Peyer's patch (tissue), 4 donors: Measurements from ENCODE around the gene FBN1. TPM values are rescaled to one million over a fixed set of nuclear protein-coding genes. Genes with fewer than 3 reads are reported as not detected.

ENCODE experiments used
- DNase-seq, 3 donors: peaks; one replicate each; pipeline ENCODE4 v3.0.0-alpha.2; 2017 to 2019
- H3K27ac ChIP-seq, 4 donors: fragments of 200-600 bp; sonication (generic); one replicate each; pipeline ENCODE4 v1.5.1; 2016 to 2019
- H3K27me3 ChIP-seq, 2 donors: fragments of 200-600 bp; sonication (generic); one replicate each; pipeline ENCODE4 v1.5.1; 2019
- H3K36me3 ChIP-seq, 3 donors: fragments of 200-600 bp; sonication (generic); one replicate each; pipeline ENCODE4 v1.5.1; 2016 to 2019
- H3K4me1 ChIP-seq, 4 donors: fragments of 200-600 bp; sonication (generic); one replicate each; pipeline ENCODE4 v1.5.1; 2016 to 2019
- H3K4me3 ChIP-seq, 4 donors: fragments of 200-600 bp; sonication (generic); 1 replicate in 3 of 4; 2 replicates in 1 of 4; pipeline ENCODE4 v1.5.1; 2016 to 2019; ENCODE audit warnings: mild to moderate bottlenecking in 1 of 4
- H3K9me3 ChIP-seq, 4 donors: fragments of 200-600 bp; sonication (generic); one replicate each; pipeline ENCODE4 v1.5.1; 2016 to 2019; ENCODE audit warnings: mild to moderate bottlenecking in 1 of 4
- POLR2A ChIP-seq, 2 donors: fragments of 450-650 bp; IDR thresholded peaks; one replicate each; pipeline ENCODE4 v1.5.1; 2017; ENCODE audit warnings: antibody characterized with exemption in 2 of 2, mild to moderate bottlenecking in 2 of 2, moderate library complexity in 2 of 2
- total RNA-seq, 4 donors: library from RNA; depleted of rRNA; stranded (reverse); fragments of >200 nt; gene quantifications; one replicate each; pipeline ENCODE4 v1.1.0, GENCODE V29; 2016
- TF ChIP-seq, protein P1 (sequence below), 6 experiments: fragments of 450-650 bp in 4 of 6; fragments of 200-600 bp in 2 of 6; sonication (generic) in 1 of 6; IDR thresholded peaks; one replicate each; pipeline ENCODE4 v1.5.1; 2017 to 2019; ENCODE audit warnings: antibody characterized with exemption in 6 of 6, mild to moderate bottlenecking in 3 of 6, moderate library complexity in 1 of 6

The FBN1 gene
- total RNA-seq, 4 donors from 2014 or later = 21.4 to 257 (median 60.9) TPM

DNA sequence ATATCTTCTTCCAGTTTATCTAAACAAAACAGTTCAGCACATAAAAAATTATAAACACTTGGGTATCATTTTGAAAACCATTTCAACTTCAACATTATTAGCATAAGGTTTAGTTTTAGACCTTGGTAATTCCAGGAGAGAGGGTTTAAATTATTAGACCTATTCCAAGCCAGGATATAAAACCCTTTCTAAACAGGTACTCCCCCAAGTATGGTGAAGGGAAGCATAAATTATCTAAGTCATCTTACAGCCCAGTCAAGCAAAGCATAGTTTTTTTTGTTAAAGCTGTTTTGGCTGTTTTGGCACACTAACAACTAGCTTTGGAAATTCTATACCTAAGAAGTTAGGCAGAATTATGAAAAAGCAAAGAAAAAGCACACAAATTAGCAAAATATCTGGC is 87.3 kb downstream of the FBN1 start:
- no peak overlapping the region for H3K4me3 ChIP-seq
- no peaks in the 10 kb centered on the region for H3K27me3 ChIP-seq
- H3K4me1 ChIP-seq = no peaks in the 10 kb centered on the region
- H3K9me3 ChIP-seq = no peaks in the 10 kb centered on the region
- no peak overlapping the region for H3K27ac ChIP-seq
- TF ChIP-seq, protein P1, sequence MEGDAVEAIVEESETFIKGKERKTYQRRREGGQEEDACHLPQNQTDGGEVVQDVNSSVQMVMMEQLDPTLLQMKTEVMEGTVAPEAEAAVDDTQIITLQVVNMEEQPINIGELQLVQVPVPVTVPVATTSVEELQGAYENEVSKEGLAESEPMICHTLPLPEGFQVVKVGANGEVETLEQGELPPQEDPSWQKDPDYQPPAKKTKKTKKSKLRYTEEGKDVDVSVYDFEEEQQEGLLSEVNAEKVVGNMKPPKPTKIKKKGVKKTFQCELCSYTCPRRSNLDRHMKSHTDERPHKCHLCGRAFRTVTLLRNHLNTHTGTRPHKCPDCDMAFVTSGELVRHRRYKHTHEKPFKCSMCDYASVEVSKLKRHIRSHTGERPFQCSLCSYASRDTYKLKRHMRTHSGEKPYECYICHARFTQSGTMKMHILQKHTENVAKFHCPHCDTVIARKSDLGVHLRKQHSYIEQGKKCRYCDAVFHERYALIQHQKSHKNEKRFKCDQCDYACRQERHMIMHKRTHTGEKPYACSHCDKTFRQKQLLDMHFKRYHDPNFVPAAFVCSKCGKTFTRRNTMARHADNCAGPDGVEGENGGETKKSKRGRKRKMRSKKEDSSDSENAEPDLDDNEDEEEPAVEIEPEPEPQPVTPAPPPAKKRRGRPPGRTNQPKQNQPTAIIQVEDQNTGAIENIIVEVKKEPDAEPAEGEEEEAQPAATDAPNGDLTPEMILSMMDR (IDR thresholded peaks at IDR 0.05) = no peak
- TF ChIP-seq POLR2A (IDR thresholded peaks at IDR 0.05) = no peak
- H3K36me3 ChIP-seq = no peaks in the 10 kb centered on the region
- DNase-seq = no peak

DNA sequence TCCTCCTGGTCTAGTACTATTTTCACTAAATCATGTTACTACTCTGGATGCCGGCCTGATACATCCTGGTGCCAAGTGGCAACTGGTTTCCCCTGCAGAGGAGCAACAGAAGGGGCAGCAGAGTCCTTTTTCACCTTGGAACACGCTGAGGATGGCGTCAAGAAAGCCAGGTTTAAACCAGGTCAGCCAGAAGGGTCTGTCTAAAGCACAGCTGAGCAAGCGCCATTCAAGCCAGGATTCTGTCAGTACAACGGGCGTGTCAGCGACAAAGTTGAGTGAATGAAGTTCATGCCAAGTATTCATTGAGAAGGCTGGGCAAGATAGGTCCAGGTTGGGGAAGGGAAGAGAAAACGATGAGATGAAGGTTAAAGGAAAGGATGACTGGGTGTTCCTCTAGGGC is 88.2 kb downstream of the FBN1 start:
- H3K4me1 ChIP-seq = no peaks in the 10 kb centered on the region
- no peaks in the 10 kb centered on the region for H3K27me3 ChIP-seq
- no peak overlapping the region for H3K27ac ChIP-seq
- no peak for DNase-seq
- no peaks in the 10 kb centered on the region for H3K36me3 ChIP-seq
- no peak for TF ChIP-seq POLR2A (IDR thresholded peaks at IDR 0.05)
- TF ChIP-seq, protein P1 (IDR thresholded peaks at IDR 0.05) = no peak
- no peak overlapping the region for H3K4me3 ChIP-seq
- no peaks in the 10 kb centered on the region for H3K9me3 ChIP-seq

DNA sequence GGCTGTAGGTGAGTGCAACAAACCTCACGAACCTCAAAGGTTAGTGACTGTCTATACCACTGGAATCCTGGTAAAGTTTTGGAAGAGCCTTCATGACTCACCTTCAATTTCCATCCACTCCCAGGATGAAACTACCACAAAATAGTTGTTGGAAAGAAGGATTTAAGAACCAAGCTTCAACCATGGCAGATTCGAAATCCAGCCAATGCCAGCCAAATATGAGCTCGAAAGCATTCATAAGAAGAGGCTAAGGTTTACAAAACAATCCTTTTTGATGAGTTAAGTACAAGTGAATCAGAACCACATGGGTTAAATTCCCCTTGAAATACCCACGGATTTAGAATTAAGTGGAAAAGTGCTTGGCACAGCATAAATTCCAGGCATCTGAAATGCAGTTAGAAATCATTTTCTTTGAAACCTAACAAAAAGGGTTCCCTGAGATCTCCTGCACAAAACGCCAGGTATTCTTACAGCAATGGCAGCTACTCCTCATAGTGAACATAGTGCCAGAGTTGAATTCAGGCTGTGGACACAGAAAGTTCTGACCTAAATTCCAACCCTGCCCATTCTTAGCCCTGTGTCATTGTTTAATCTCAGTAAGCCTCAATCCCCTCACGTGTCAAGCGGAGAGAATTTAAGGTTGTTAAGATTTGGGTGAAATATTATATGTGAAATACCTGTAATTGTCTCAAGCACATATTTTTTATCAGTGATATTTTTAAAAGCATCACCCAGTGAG is 89.2 kb downstream of the FBN1 start:
- Histone ChIP-seq H3K27me3 (no peaks in the 10 kb centered on the region), H3K4me1 (no peaks in the 10 kb centered on the region), H3K4me3 (no peak overlapping the region), H3K27ac (no peak overlapping the region), H3K36me3 (no peaks in the 10 kb centered on the region), H3K9me3 (no peaks in the 10 kb centered on the region)
- TF ChIP-seq, protein P1 (IDR thresholded peaks at IDR 0.05) = no peak
- TF ChIP-seq POLR2A (IDR thresholded peaks at IDR 0.05) = no peak
- DNase-seq = no peak

DNA sequence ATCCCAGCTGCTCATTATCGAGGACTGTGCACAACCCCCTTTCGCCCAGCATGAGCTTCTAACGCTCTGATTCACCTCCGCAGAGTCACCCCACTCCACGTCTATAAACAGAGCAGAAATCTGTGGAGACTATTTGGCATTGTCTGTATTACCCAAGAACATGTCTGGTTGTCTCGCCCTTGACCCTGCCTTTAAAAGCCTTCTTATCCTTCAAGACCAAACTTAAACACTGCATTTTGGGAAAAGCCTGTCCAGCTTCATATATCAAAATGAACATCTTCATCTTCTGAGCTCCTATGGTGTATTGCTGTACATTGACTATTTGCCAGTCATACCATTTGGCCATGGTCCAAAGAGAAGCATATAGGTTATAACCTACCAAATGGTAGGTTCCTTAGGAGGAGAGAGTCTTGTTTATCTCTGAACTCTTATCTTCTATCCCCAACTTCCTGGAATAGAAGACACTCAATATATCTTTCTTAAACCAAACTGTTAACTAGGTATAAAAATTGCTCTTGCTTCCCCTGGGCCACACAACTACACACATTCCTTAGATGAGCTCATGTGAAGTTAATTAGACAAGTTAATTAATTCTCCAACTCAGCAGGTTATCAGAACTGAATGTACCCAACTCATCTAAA is 90.1 kb downstream of the FBN1 start:
- no peak for DNase-seq
- H3K36me3 ChIP-seq = no peaks in the 10 kb centered on the region
- TF ChIP-seq, protein P1 (IDR thresholded peaks at IDR 0.05) = no peak
- TF ChIP-seq POLR2A (IDR thresholded peaks at IDR 0.05) = no peak
- no peak overlapping the region for H3K4me3 ChIP-seq
- H3K27ac ChIP-seq = no peak overlapping the region
- H3K27me3 ChIP-seq = no peaks in the 10 kb centered on the region
- H3K4me1 ChIP-seq = no peaks in the 10 kb centered on the region
- no peaks in the 10 kb centered on the region for H3K9me3 ChIP-seq

DNA sequence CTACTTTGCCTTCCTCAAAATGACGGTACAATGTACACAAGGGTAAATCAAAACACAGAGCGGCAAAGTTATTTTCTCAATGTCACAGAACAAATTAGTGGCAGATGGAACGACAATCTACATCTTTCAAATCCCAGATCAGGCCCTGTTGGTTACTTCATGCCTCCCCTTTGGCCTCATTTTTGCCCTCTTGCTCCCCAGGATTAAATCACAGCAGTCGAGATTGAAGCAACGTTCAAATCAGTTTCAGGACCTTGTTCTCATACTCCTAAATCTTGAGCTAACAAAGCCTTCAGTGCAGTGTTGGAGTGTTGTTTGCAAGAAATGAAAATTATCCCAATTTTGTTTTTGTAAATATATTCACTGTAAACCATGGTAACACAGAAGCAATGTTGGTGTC is 91.4 kb downstream of the FBN1 start:
- H3K9me3 ChIP-seq = no peaks in the 10 kb centered on the region
- H3K36me3 ChIP-seq = no peaks in the 10 kb centered on the region
- H3K27me3 ChIP-seq = no peaks in the 10 kb centered on the region
- TF ChIP-seq, protein P1 (IDR thresholded peaks at IDR 0.05) = no peak
- no peak for TF ChIP-seq POLR2A (IDR thresholded peaks at IDR 0.05)
- DNase-seq = no peak
- H3K4me3 ChIP-seq = no peak overlapping the region
- H3K27ac ChIP-seq = no peak overlapping the region
- no peaks in the 10 kb centered on the region for H3K4me1 ChIP-seq
